ENCODE data around the gene UVRAG.

Gene UVRAG

DNA sequence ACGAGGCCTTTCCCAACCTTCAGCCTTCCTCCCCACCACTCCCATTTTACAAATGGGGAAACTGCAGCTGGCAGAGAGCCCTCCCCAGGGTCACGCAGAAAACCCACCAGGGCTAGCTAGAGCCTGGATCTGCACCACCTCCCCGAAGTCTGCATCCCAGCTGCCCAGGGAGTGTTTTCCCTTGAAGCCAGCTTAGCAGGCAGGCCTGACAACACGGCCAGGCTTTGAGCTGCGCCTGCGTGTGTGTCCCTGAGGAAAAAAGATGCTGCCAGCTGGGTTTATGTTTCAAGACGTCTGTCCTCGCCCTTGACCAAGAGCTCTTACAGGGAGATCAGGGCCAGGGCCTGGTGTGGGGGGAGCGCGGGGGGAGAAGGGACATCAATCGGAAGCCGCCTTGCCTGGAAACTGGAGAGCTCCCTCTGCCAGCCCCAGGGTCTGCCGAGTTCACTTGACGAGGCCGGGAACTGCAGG lies 371.0 kb downstream of the UVRAG start:
- no peaks in the 10 kb centered on the region for H3K79me1 ChIP-seq (ENCODE audit: low read length)
- no peaks in the 10 kb centered on the region for H3K36me3 ChIP-seq (ENCODE audit: control insufficient read depth, insufficient read depth, low read length)
- H3K9ac ChIP-seq (ENCODE audit: low read length) = no peak overlapping the region
- H3K79me2 ChIP-seq (ENCODE audit: control insufficient read depth, insufficient read depth, low read length) = no peaks in the 10 kb centered on the region
- H2BK120ac ChIP-seq (ENCODE audit: low read depth, low read length) = no peak overlapping the region
- peak overlapping the region; percentile 52 for H3K56ac ChIP-seq (ENCODE audit: low read length)
- no peak overlapping the region for H2AK5ac ChIP-seq (ENCODE audit: low read length)
- H3K4me1 ChIP-seq (ENCODE audit: control insufficient read depth, low read depth, low read length) = peaks cover 2% of the 10 kb centered on the region
- no peak overlapping the region for H4K5ac ChIP-seq (ENCODE audit: low read length)
- H3K27ac ChIP-seq (ENCODE audit: low read depth, low read length) = no peak overlapping the region
- H3K4ac ChIP-seq (ENCODE audit: low read depth, low read length) = no peak overlapping the region
- H3K18ac ChIP-seq (ENCODE audit: low read length) = no peak overlapping the region
- H3K27me3 ChIP-seq (ENCODE audit: insufficient read depth, low read length, poor library complexity) = no peaks in the 10 kb centered on the region
- no peak overlapping the region for H3K4me3 ChIP-seq (ENCODE audit: low read length)
- H2BK5ac ChIP-seq (ENCODE audit: low read length) = no peak overlapping the region
- no peak overlapping the region for H4K8ac ChIP-seq (ENCODE audit: low read depth, low read length)
- H3K23ac ChIP-seq (ENCODE audit: low read length) = no peak overlapping the region
- no peak overlapping the region for H2BK15ac ChIP-seq (replicated peaks; ENCODE audit: low read depth)
- WGBS (ENCODE audit: extremely low coverage, insufficient coverage, low lambda C conversion rate) = no CpG with 5 or more reads among the region's 15 CpGs
- no peak for DNase-seq
- H3K4me2 ChIP-seq (ENCODE audit: low read length) = no peak overlapping the region

DNA sequence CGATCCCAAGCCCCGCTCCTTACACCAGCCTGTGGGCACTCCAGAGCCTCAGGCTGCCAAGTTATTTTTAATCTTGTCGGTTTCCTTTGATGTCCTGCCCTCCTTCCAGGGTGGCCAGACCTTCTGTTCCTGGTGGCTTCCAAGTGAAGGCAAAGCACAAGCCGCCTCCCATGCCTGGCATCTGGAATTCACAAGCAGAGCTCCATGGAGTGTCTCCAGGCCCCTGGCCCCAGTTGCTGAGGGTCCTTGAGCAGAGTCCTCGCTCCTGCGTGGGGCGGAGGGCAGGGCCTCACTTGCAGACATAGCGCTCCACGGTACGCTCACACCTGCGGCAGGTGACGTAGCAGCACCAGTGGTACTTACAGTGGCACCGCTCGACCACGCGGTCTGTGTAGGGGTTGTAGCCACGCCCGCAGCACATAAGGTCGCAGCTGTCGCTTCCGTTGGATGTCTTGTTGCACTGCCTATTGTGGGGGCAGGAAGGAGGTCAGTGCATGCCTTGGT lies 371.8 kb downstream of the UVRAG start:
- H3K4me2 ChIP-seq (ENCODE audit: low read length) = no peak overlapping the region
- no peak overlapping the region for H4K5ac ChIP-seq (ENCODE audit: low read length)
- H2BK120ac ChIP-seq (ENCODE audit: low read depth, low read length) = no peak overlapping the region
- peak overlapping the region; percentile 6 for H3K23ac ChIP-seq (ENCODE audit: low read length)
- no peaks in the 10 kb centered on the region for H3K36me3 ChIP-seq (ENCODE audit: control insufficient read depth, insufficient read depth, low read length)
- H3K4me1 ChIP-seq (ENCODE audit: control insufficient read depth, low read depth, low read length) = peaks cover 2% of the 10 kb centered on the region
- H3K27me3 ChIP-seq (ENCODE audit: insufficient read depth, low read length, poor library complexity) = no peaks in the 10 kb centered on the region
- H3K18ac ChIP-seq (ENCODE audit: low read length) = no peak overlapping the region
- no peak overlapping the region for H3K27ac ChIP-seq (ENCODE audit: low read depth, low read length)
- DNase-seq = no peak
- H3K4ac ChIP-seq (ENCODE audit: low read depth, low read length) = no peak overlapping the region
- H3K9ac ChIP-seq (ENCODE audit: low read length) = no peak overlapping the region
- H3K4me3 ChIP-seq (ENCODE audit: low read length) = no peak overlapping the region
- no peaks in the 10 kb centered on the region for H3K79me1 ChIP-seq (ENCODE audit: low read length)
- no peak overlapping the region for H3K56ac ChIP-seq (ENCODE audit: low read length)
- no peak overlapping the region for H4K8ac ChIP-seq (ENCODE audit: low read depth, low read length)
- H3K79me2 ChIP-seq (ENCODE audit: control insufficient read depth, insufficient read depth, low read length) = no peaks in the 10 kb centered on the region
- WGBS (ENCODE audit: extremely low coverage, insufficient coverage, low lambda C conversion rate) = no CpG with 5 or more reads among the region's 21 CpGs
- H2BK15ac ChIP-seq (replicated peaks; ENCODE audit: low read depth) = no peak overlapping the region
- H2BK5ac ChIP-seq (ENCODE audit: low read length) = no peak overlapping the region
- H2AK5ac ChIP-seq (ENCODE audit: low read length) = no peak overlapping the region

DNA sequence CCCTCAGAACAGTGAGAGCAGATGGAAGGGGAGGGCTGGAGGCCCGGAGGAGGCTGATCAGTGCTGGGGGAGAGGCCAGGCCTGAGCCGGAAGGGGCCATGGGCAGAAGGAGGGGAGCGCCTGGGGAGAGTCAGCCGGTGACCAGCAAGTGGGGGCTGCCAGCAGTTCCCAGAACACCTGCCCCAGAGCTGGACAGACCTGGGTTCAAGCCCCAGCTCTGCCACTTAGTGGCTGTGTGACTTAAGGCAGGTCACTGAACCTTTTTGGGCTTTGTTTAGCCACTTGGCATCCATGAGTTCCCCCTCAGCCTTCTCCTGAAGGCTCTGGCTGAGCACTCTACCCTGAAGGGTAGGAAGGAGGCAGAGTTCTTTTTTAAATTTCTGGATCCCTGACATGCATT lies 373.9 kb downstream of the UVRAG start:
- no peak for DNase-seq
- Histone ChIP-seq H3K23ac (ENCODE audit: low read length) (no peak overlapping the region), H2BK120ac (ENCODE audit: low read depth, low read length) (no peak overlapping the region), H3K27me3 (ENCODE audit: insufficient read depth, low read length, poor library complexity) (no peaks in the 10 kb centered on the region), H3K9ac (ENCODE audit: low read length) (no peak overlapping the region), H3K4me1 (ENCODE audit: control insufficient read depth, low read depth, low read length) (peaks cover 2% of the 10 kb centered on the region), H2BK5ac (ENCODE audit: low read length) (no peak overlapping the region), H3K56ac (ENCODE audit: low read length) (no peak overlapping the region), H4K5ac (ENCODE audit: low read length) (no peak overlapping the region), H3K4me2 (ENCODE audit: low read length) (no peak overlapping the region), H3K79me2 (ENCODE audit: control insufficient read depth, insufficient read depth, low read length) (no peaks in the 10 kb centered on the region), H2AK5ac (ENCODE audit: low read length) (no peak overlapping the region), H3K4ac (ENCODE audit: low read depth, low read length) (no peak overlapping the region), H3K18ac (ENCODE audit: low read length) (no peak overlapping the region), H3K79me1 (ENCODE audit: low read length) (no peaks in the 10 kb centered on the region), H3K27ac (ENCODE audit: low read depth, low read length) (no peak overlapping the region), H3K4me3 (ENCODE audit: low read length) (no peak overlapping the region), H2BK15ac (replicated peaks; ENCODE audit: low read depth) (no peak overlapping the region), H3K36me3 (ENCODE audit: control insufficient read depth, insufficient read depth, low read length) (no peaks in the 10 kb centered on the region), H4K8ac (ENCODE audit: low read depth, low read length) (no peak overlapping the region)
- no CpG with 5 or more reads among the region's 4 CpGs for WGBS (ENCODE audit: extremely low coverage, insufficient coverage, low lambda C conversion rate)

DNA sequence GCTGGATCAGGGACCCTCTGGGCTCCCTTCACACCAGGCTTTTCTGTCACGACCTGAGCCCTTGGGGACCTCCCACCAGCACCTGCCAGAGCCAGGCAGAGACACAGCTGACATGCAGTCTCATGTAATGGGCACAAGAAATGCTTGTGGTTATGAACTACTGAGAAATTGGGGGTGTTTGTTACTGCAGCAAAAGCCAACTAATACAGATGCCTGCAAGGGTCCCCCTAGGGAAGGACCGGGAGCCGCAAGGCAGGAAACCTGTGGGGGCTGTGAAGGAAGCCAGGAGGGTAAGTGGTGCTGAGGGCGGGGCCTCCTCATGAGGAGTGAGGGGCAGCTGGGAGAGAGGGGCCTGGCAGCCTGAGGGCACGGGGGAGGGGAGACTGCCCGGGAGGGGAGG lies 374.7 kb downstream of the UVRAG start:
- no peak overlapping the region for H3K18ac ChIP-seq (ENCODE audit: low read length)
- H3K27me3 ChIP-seq (ENCODE audit: insufficient read depth, low read length, poor library complexity) = no peaks in the 10 kb centered on the region
- no peak overlapping the region for H4K5ac ChIP-seq (ENCODE audit: low read length)
- H3K79me2 ChIP-seq (ENCODE audit: control insufficient read depth, insufficient read depth, low read length) = no peaks in the 10 kb centered on the region
- H2BK15ac ChIP-seq (replicated peaks; ENCODE audit: low read depth) = no peak overlapping the region
- no peak overlapping the region for H4K8ac ChIP-seq (ENCODE audit: low read depth, low read length)
- no peak overlapping the region for H2AK5ac ChIP-seq (ENCODE audit: low read length)
- no peak overlapping the region for H3K4me3 ChIP-seq (ENCODE audit: low read length)
- H3K4me1 ChIP-seq (ENCODE audit: control insufficient read depth, low read depth, low read length) = peaks cover 2% of the 10 kb centered on the region
- no peak overlapping the region for H2BK5ac ChIP-seq (ENCODE audit: low read length)
- no peak overlapping the region for H3K23ac ChIP-seq (ENCODE audit: low read length)
- no peaks in the 10 kb centered on the region for H3K79me1 ChIP-seq (ENCODE audit: low read length)
- DNase-seq = no peak
- H3K27ac ChIP-seq (ENCODE audit: low read depth, low read length) = no peak overlapping the region
- no peak overlapping the region for H3K9ac ChIP-seq (ENCODE audit: low read length)
- H3K36me3 ChIP-seq (ENCODE audit: control insufficient read depth, insufficient read depth, low read length) = no peaks in the 10 kb centered on the region
- H3K4me2 ChIP-seq (ENCODE audit: low read length) = no peak overlapping the region
- H3K56ac ChIP-seq (ENCODE audit: low read length) = no peak overlapping the region
- no CpG with 5 or more reads among the region's 6 CpGs for WGBS (ENCODE audit: extremely low coverage, insufficient coverage, low lambda C conversion rate)
- no peak overlapping the region for H3K4ac ChIP-seq (ENCODE audit: low read depth, low read length)
- no peak overlapping the region for H2BK120ac ChIP-seq (ENCODE audit: low read depth, low read length)

GRCh38 chr11:76190376-76190775 lies 375.4 kb downstream of the UVRAG start:
- no peak overlapping the region for H2BK120ac ChIP-seq (ENCODE audit: low read depth, low read length)
- no peak for DNase-seq
- no peak overlapping the region for H3K56ac ChIP-seq (ENCODE audit: low read length)
- no peak overlapping the region for H2BK5ac ChIP-seq (ENCODE audit: low read length)
- H3K27ac ChIP-seq (ENCODE audit: low read depth, low read length) = no peak overlapping the region
- no peak overlapping the region for H3K4me3 ChIP-seq (ENCODE audit: low read length)
- H2AK5ac ChIP-seq (ENCODE audit: low read length) = no peak overlapping the region
- no peaks in the 10 kb centered on the region for H3K27me3 ChIP-seq (ENCODE audit: insufficient read depth, low read length, poor library complexity)
- H3K9ac ChIP-seq (ENCODE audit: low read length) = no peak overlapping the region
- no peak overlapping the region for H3K4me2 ChIP-seq (ENCODE audit: low read length)
- no peak overlapping the region for H4K5ac ChIP-seq (ENCODE audit: low read length)
- WGBS (ENCODE audit: extremely low coverage, insufficient coverage, low lambda C conversion rate) = no CpG with 5 or more reads among the region's 7 CpGs
- no peaks in the 10 kb centered on the region for H3K36me3 ChIP-seq (ENCODE audit: control insufficient read depth, insufficient read depth, low read length)
- no peaks in the 10 kb centered on the region for H3K79me1 ChIP-seq (ENCODE audit: low read length)
- H4K8ac ChIP-seq (ENCODE audit: low read depth, low read length) = no peak overlapping the region
- H3K18ac ChIP-seq (ENCODE audit: low read length) = no peak overlapping the region
- no peak overlapping the region for H2BK15ac ChIP-seq (replicated peaks; ENCODE audit: low read depth)
- no peaks in the 10 kb centered on the region for H3K79me2 ChIP-seq (ENCODE audit: control insufficient read depth, insufficient read depth, low read length)
- no peak overlapping the region for H3K23ac ChIP-seq (ENCODE audit: low read length)
- no peak overlapping the region for H3K4ac ChIP-seq (ENCODE audit: low read depth, low read length)
- H3K4me1 ChIP-seq (ENCODE audit: control insufficient read depth, low read depth, low read length) = no peaks in the 10 kb centered on the region
